ENCODE data around the gene ESRRG. TPM values are rescaled to one million over a fixed set of nuclear protein-coding genes. Genes with fewer than 3 reads are reported as not detected.

The ESRRG gene
- total and polyA plus RNA-seq, 2 of the 8 experiments (the other 6 are each of a cell fraction or from before 2014, with no cell fraction given): 0.59 to 1.4 TPM

DNA sequence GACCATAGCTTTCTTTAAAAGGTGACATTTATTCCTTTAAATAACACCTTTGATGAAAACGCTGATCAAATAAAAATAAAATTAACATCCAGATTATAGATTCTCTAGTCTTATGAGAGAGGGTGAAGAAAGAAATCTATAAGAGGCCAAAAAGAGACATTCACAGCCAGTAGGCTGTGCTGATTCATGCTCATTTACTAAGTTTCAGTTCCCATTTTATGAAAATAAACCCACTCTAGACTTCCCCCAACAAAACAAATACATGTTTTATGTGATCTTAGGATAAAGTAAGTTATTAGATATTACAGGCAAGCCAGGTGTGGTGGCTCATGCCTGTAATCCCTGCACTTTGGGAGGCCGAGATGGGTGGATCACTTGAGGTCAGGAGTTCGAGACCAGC is 21.1 kb downstream of the ESRRG start:
- Histone ChIP-seq H3K36me3 (ENCODE audit: control insufficient read depth in 2 of 4, insufficient read depth in 4 of 4, low read length in 3 of 4) (no peaks in the 10 kb centered on the region), H3K56ac (replicated peaks; ENCODE audit: insufficient read length, low read depth, low read length) (no peak overlapping the region), H4K8ac (ENCODE audit: extremely low read depth, insufficient read depth, low read length) (no peak overlapping the region), H2AFZ (ENCODE audit: low read length) (no peak overlapping the region), H3K27ac (ENCODE audit: low read depth, low read length) (no peak overlapping the region), H3K23ac (ENCODE audit: insufficient read length) (no peak overlapping the region), H4K20me1 (replicated peaks in 1 of 2; ENCODE audit: control insufficient read depth in 1 of 2, insufficient read depth in 2 of 2, low read length in 2 of 2) (no peaks in the 10 kb centered on the region), H4K91ac (replicated peaks; ENCODE audit: insufficient read length, low read length) (no peak overlapping the region), H2AK5ac (ENCODE audit: low read depth, low read length) (no peak overlapping the region), H4K5ac (ENCODE audit: insufficient read length, low read depth, low read length) (no peak overlapping the region), H3K4me2 (ENCODE audit: insufficient read depth in 1 of 2, low read depth in 2 of 2, low read length in 2 of 2) (no peak overlapping the region), H3K9me3 (ENCODE audit: insufficient read depth in 2 of 2, low read depth in 1 of 2, low read length in 1 of 2) (no peaks in the 10 kb centered on the region), H3K79me1 (ENCODE audit: low read depth, low read length) (no peaks in the 10 kb centered on the region), H3K23me2 (ENCODE audit: low read depth, low read length) (no peaks in the 10 kb centered on the region; the same call in 1 of the 2 replicates), H2BK120ac (replicated peaks; ENCODE audit: low read depth, low read length) (no peak overlapping the region), H3K4me1 (replicated peaks in 1 of 4; ENCODE audit: control insufficient read depth in 3 of 4, insufficient read depth in 4 of 4, low read length in 3 of 4) (peaks cover 0 to 13% (median 6%) of the 10 kb centered on the region in 4 experiments; a peak in 5 of 7 replicates), H3K18ac (ENCODE audit: extremely low read depth, low read length) (no peak overlapping the region), H3K79me2 (ENCODE audit: control insufficient read depth in 1 of 2, insufficient read depth in 2 of 2, low read length in 2 of 2) (no peaks in the 10 kb centered on the region), H3K9ac (replicated peaks in 1 of 4; ENCODE audit: extremely low read depth in 1 of 4, low read depth in 3 of 4, low read length in 3 of 4) (no peak overlapping the region), H2BK12ac (ENCODE audit: low read depth, low read length) (no peak overlapping the region), H2BK15ac (ENCODE audit: low read length) (no peak overlapping the region), H2BK5ac (ENCODE audit: low read depth, low read length) (no peak overlapping the region), H3K14ac (ENCODE audit: insufficient read length) (no peak overlapping the region), H2BK20ac (ENCODE audit: low read length) (no peak overlapping the region), H3K4ac (replicated peaks; ENCODE audit: insufficient read length, low read depth, low read length) (no peak overlapping the region), H3K4me3 (ENCODE audit: extremely low read depth in 1 of 4, insufficient read depth in 2 of 4, low read depth in 3 of 4, low read length in 4 of 4) (no peak overlapping the region), H3K27me3 (replicated peaks in 1 of 4; ENCODE audit: control insufficient read depth in 3 of 4, extremely low read depth in 1 of 4, insufficient read depth in 3 of 4, low read length in 3 of 4) (no peaks in the 10 kb centered on the region)
- POLR2A ChIA-PET (ENCODE audit: partially characterized antibody): no interaction called here
- CTCF ChIA-PET (ENCODE audit: partially characterized antibody): no interaction called here
- 79% methylated on average over 3 of the region's 3 CpGs; no CpG with 5 or more reads in 1 of the 2 experiments for WGBS, 2 experiments (ENCODE audit: extremely low coverage in 1 of 2, insufficient coverage in 1 of 2, insufficient read length in 1 of 2, insufficient replicate concordance in 2 of 2, low coverage in 1 of 2, low lambda C conversion rate in 2 of 2, missing lambda C conversion rate in 1 of 2)
- FAIRE-seq: no peak
- TF ChIP-seq KDM5A (IDR thresholded peaks at IDR 0.05; ENCODE audit: low read length) (no peak), JUND (IDR thresholded peaks at IDR 0.05; ENCODE audit: low read length) (no peak), CBX8 (IDR thresholded peaks at IDR 0.05; ENCODE audit: borderline replicate concordance, low read depth, low read length) (no peak), RFX5 (IDR thresholded peaks at IDR 0.05; ENCODE audit: borderline replicate concordance, low read depth, low read length) (no peak), KDM1A (IDR thresholded peaks at IDR 0.05; ENCODE audit: borderline replicate concordance, low read length) (no peak), HDAC6 (IDR thresholded peaks at IDR 0.05; ENCODE audit: low read depth, low read length) (no peak), TBP (IDR thresholded peaks at IDR 0.05; ENCODE audit: low read depth, low read length) (no peak), TCF12 (IDR thresholded peaks at IDR 0.05; ENCODE audit: low read depth, low read length) (no peak), CREB1 (IDR thresholded peaks at IDR 0.05) (no peak)
- TF ChIP-seq, protein P1, sequence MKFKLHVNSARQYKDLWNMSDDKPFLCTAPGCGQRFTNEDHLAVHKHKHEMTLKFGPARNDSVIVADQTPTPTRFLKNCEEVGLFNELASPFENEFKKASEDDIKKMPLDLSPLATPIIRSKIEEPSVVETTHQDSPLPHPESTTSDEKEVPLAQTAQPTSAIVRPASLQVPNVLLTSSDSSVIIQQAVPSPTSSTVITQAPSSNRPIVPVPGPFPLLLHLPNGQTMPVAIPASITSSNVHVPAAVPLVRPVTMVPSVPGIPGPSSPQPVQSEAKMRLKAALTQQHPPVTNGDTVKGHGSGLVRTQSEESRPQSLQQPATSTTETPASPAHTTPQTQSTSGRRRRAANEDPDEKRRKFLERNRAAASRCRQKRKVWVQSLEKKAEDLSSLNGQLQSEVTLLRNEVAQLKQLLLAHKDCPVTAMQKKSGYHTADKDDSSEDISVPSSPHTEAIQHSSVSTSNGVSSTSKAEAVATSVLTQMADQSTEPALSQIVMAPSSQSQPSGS (IDR thresholded peaks at IDR 0.05; ENCODE audit: low read length): no peak
- no peak for DNase-seq (ENCODE audit: low read depth in 1 of 2, low spot score in 2 of 2)

Measured in H1 (cell line).